Measurements from ENCODE around the gene ELP1. TPM values are rescaled to one million over a fixed set of nuclear protein-coding genes. Genes with fewer than 3 reads are reported as not detected.

Gene ELP1
- total and polyA plus RNA-seq, 2 donors (not counting 3 experiments of a cell fraction or from before 2014, with no cell fraction given) = 12.6 to 21.8 TPM

DNA sequence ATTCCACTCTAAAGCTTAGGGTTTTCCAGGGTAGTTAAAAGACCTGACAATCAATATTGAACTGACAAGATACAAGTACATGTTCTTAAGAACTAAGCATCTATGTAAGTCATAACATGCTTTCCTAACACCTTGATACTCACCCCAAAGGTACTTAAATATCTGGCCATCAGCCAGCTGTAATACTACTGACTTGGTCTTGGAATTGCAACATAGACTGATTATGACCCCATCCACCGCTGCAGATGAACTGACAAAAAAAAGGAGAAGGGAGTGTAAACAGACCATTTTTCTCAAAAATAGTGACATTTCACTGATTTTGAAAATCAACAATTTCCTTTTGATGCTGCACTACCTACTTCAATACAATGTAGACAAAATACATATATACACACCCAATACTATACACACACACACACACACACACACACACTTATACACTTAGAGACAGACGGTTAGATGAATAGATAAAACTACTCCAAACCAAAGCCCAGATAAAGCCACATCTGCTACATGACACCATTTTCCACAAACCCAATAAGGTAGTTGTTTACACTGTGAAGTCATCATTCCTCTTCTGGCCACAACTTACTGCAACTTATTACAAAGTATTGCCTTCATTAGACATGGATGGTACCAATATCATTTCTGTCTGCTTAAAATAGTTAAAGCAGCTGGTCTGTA is 30.4 kb downstream of the ELP1 start:
- Histone ChIP-seq H4K20me1 (replicated peaks; ENCODE audit: control insufficient read depth, extremely low read depth, insufficient read depth, low read length) (no peaks in the 10 kb centered on the region), H3K4me1 (ENCODE audit: control insufficient read depth, extremely low read depth, insufficient read depth, low read length) (no peaks in the 10 kb centered on the region), H3K9me1 (replicated peaks; ENCODE audit: control insufficient read depth, extremely low read depth, insufficient read depth, low read length) (no peaks in the 10 kb centered on the region), H3K27ac (ENCODE audit: insufficient read depth, low read depth, low read length) (no peak overlapping the region), H3K9ac (replicated peaks; ENCODE audit: extremely low read depth, insufficient read depth, low read length) (no peak overlapping the region), H3K36me3 (ENCODE audit: control insufficient read depth in 2 of 2, extremely low read depth in 1 of 2, insufficient read depth in 2 of 2, low read length in 2 of 2) (peaks cover 19 to 27% of the 10 kb centered on the region in 2 experiments), H2AFZ (ENCODE audit: low read depth, low read length) (no peak overlapping the region), H3K4me3 (replicated peaks in 1 of 3; ENCODE audit: insufficient read depth in 1 of 3, low read depth in 1 of 3, low read length in 3 of 3) (no peak overlapping the region), H3K4me2 (ENCODE audit: insufficient read depth, low read length) (no peak overlapping the region), H3K27me3 (ENCODE audit: control insufficient read depth in 2 of 2, insufficient read depth in 2 of 2, low read length in 2 of 2) (no peaks in the 10 kb centered on the region), H3K9me3 (replicated peaks; ENCODE audit: control insufficient read depth, insufficient read depth, low read length) (no peaks in the 10 kb centered on the region), H3K79me2 (ENCODE audit: control insufficient read depth, insufficient read depth, low read length) (no peaks in the 10 kb centered on the region)
- FAIRE-seq (no peak), DNase-seq (ENCODE audit: low read depth, low spot score) (no peak)
- CTCF ChIA-PET = interaction anchor here (1.0 kb wide), 1 partner anchor 16 kb away, joined by 4 read pairs; no protein-coding TSS in a partner anchor
- dilution Hi-C loops (cut with MboI; ENCODE audit: extremely low pct_ligation_motif_present, low sequenced_read_pairs) (no loop called here), intact Hi-C loops (cut with micrococcal nuclease) (no loop called here)
- BruUV-seq (replicated peaks) = no TSS peak
- POLR2A ChIA-PET = no interaction called here
- TF ChIP-seq EZH2 (IDR thresholded peaks at IDR 0.05; ENCODE audit: borderline replicate concordance, low read depth, low read length, severe bottlenecking) (no peak), POLR2A (IDR thresholded peaks at IDR 0.05; ENCODE audit: low read depth, low read length) (no peak), JUN (IDR thresholded peaks at IDR 0.05; ENCODE audit: borderline replicate concordance, insufficient read depth, insufficient read length, low read depth) (no peak), POLR2AphosphoS5 (IDR thresholded peaks at IDR 0.05; ENCODE audit: insufficient read depth, low read depth, low read length) (no peak), MAX (IDR thresholded peaks at IDR 0.05; ENCODE audit: insufficient read depth, insufficient read length) (no peak), MYC (IDR thresholded peaks at IDR 0.05; ENCODE audit: low read depth, low read length) (no peak), GATA2 (IDR thresholded peaks at IDR 0.05; ENCODE audit: insufficient read depth, insufficient read length, low read depth, low read length) (no peak), FOS (IDR thresholded peaks at IDR 0.05; ENCODE audit: borderline replicate concordance, insufficient read depth, low read length) (no peak)
- TF ChIP-seq, protein P1, sequence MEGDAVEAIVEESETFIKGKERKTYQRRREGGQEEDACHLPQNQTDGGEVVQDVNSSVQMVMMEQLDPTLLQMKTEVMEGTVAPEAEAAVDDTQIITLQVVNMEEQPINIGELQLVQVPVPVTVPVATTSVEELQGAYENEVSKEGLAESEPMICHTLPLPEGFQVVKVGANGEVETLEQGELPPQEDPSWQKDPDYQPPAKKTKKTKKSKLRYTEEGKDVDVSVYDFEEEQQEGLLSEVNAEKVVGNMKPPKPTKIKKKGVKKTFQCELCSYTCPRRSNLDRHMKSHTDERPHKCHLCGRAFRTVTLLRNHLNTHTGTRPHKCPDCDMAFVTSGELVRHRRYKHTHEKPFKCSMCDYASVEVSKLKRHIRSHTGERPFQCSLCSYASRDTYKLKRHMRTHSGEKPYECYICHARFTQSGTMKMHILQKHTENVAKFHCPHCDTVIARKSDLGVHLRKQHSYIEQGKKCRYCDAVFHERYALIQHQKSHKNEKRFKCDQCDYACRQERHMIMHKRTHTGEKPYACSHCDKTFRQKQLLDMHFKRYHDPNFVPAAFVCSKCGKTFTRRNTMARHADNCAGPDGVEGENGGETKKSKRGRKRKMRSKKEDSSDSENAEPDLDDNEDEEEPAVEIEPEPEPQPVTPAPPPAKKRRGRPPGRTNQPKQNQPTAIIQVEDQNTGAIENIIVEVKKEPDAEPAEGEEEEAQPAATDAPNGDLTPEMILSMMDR (IDR thresholded peaks at IDR 0.05; ENCODE audit: extremely low read depth in 1 of 2, insufficient read depth in 1 of 2, low read depth in 1 of 2, low read length in 2 of 2) = no peak

Data from endothelial cell of umbilical vein (primary cell).